ENCODE measurements around the gene FASTK.
A peak's percentile ranks its signal among the peaks of the same experiment; 100 is the strongest.

Gene FASTK

DNA sequence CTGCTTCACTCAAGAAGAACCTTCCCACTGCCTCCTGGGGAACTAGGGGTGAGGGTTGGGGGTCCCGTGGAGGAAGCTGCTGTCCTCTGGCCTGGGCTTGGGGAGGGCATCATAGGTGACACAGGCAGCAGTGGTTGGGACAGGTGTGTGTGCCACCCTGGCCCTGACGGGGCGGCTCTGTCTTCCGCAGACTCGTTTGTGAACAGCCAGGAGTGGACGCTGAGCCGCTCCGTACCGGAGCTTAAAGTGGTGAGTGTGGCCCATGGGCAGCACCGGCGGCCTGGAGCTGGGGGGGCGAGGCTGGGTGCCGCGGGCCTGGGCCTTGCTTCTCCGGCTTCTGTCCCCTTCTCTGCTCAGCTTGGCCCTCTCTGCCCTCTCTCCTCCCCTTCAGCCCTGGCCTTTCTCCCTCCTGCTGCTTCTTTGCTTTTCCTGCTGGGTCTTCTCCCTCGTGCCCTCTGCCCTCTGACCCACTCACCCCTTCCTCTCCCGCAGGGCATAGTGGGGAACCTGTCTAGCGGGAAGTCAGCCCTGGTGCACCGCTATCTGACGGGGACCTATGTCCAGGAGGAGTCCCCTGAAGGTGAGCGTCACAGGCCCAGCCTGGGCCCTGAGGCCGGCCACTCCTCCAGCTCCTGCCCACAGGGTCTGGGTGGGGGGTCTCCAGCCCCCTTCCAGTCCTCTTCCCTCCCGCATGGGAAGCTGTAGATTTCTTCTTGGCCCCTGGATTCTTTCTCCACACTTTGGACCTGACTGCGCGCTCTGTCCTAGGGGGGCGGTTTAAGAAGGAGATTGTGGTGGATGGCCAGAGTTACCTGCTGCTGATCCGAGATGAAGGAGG, 36.2 kb upstream of the FASTK start:
- TF ChIP-seq CTCF (conservative IDR thresholded peaks at IDR 0.05) (no peak), ZFX (IDR thresholded peaks at IDR 0.05) (no peak)
- H3K27ac ChIP-seq, result no peak overlapping the region

DNA sequence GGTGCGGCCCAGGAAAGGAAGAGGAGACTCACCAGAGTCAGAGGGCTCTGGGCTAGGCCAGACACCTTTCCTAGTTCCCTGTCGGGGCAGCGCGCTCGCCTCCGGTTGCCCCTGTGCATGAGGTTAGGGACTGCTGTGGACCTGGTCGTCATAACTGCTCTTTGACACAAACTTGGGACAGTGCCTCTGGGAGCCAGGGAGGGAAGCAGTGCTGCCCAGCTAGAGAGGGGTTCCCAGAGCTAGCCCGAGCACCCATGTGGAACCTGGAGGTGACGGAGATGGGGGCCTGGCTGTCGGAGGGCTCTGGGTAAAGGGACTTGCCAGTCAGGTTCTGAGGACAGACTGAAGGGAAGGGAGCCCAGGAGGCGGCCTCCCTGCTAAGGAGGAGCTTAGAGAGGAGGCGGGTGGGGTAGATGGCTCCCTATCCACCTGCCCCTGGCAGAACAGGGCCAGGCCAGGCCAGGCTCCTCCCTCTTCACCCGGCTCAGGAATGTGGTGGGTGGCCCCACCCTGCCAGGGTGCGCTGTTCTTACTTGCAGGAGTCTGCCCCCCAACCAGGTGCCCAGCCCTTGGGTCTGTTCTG, 35.3 kb upstream of the FASTK start:
- H3K27ac ChIP-seq, result peak overlapping the region; percentile 7; the same call in 1 of the 2 replicates
- TF ChIP-seq CTCF (conservative IDR thresholded peaks at IDR 0.05) (no peak), ZFX (IDR thresholded peaks at IDR 0.05) (no peak)

GRCh38 chr7:151115121-151115835, 34.7 kb upstream of the FASTK start:
- peak overlapping the region; percentile 69 for H3K27ac ChIP-seq
- TF ChIP-seq ZFX (IDR thresholded peaks at IDR 0.05), result peak; percentile 3; the same call in 1 of the 2 replicates
- peak; percentile 31 for TF ChIP-seq CTCF (conservative IDR thresholded peaks at IDR 0.05)

GRCh38 chr7:151114151-151115090, 33.8 kb upstream of the FASTK start:
- TF ChIP-seq CTCF (conservative IDR thresholded peaks at IDR 0.05) (peak; percentile 49), ZFX (IDR thresholded peaks at IDR 0.05) (peak; percentile 54; the same call in 1 of the 2 replicates)
- H3K27ac ChIP-seq, result peak overlapping the region; percentile 69

DNA sequence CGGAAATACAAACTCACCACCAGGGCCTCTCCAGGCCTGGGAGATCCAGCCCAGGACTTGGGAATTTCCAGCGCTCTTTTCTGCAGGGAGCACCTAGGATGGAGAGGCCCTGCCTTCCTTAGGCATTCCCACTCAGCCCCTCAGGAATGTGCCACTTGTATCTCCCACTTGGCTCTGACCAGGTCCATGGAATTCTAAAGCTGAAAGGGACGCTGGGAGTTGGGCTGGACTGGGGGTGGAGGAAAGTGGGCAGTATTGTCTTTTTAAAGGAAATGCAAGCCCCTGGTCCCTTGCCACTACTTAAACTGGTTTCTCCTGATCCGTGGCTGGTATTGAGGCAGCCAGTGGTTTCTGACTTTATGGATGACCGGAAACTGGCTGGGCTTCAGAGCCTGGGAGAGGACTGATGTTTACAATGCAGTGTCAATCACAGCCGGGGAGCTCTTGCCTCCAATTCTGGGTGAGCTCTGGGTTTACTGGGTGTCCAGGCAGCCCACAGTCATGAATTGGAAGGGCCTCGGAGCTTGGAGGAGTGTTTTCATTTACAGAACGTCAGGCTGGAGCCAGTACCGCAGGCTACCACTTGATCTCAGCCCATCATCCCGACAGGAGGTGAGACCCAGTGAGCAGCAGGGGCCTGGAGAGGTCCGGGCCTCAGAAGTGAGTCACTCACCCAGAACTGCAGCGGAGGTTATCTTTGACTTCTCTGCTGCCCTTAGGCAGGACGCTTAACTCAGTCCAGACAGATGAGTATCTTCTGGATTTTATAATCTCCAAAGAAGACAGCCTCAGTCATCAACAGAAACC, 32.9 kb upstream of the FASTK start:
- peak overlapping the region; percentile 69 for H3K27ac ChIP-seq
- TF ChIP-seq CTCF (conservative IDR thresholded peaks at IDR 0.05), result no peak
- TF ChIP-seq ZFX (IDR thresholded peaks at IDR 0.05), result no peak

DNA sequence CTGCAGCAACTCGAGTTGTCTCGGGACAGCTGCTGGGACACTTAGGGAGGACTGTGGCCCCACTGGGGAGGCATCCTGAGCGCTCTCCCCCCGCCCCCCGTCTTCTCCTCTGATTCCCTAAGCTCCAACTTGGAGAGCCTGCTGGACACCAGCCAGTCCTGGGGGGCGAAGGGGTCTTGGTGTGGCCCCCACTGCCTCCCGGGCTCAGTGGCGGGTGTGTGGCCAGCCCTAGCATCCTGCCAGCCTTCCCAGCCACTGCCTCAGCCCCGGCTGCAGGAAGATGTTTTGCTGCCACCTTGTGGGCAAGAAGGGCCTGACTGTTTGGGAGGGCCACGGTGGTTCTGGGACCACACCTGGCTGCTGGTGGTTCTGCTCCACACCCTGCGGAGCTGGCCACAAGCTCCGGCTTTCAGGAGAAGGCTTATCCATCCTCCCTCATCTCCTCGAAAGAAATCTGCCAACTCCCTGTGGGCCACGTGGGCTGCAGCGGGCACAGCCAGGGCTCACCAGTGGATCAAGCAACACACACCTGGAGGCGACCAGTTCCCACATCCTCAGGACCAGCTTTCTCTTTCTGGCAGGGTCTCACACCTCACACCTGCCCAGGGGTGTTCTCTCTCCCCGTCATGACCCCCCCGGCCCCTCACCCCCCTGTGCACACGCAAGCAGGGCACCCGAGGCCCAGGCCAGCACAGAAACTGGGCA, 30.5 kb upstream of the FASTK start:
- peak overlapping the region; percentile 69 for H3K27ac ChIP-seq
- peak; percentile 97 for TF ChIP-seq CTCF (conservative IDR thresholded peaks at IDR 0.05)
- TF ChIP-seq ZFX (IDR thresholded peaks at IDR 0.05), result no peak
